Urothelium cell line (cell line): Measurements from ENCODE around the gene DGCR8.

ENCODE experiments used
- DNase-seq: peaks from one replicate; pipeline ENCODE4 v3.0.0; 2011; ENCODE audit warnings: low spot score, mixed read lengths
- FAIRE-seq: peaks from 2 replicates; lab custom pipeline; 2011; peaks lifted over from hg19 to GRCh38; lab: Jason Lieb, UNC

The DGCR8 gene

GRCh38 chr22:20079745-20080444 is at the start of gene DGCR8:
Gene DGCR8, plus strand, starts transcription at chr22:20080241. Its CDS starts 5,723 bp downstream, at chr22:20085964.
- FAIRE-seq (peak; percentile 94), DNase-seq (peak; percentile 100)

GRCh38 chr22:20031732-20032406 is 48.2 kb upstream of the DGCR8 start:
- no peak for DNase-seq
- FAIRE-seq = peak; percentile 69

GRCh38 chr22:20032407-20032991 is 47.5 kb upstream of the DGCR8 start:
- FAIRE-seq = no peak
- DNase-seq = no peak

- DNase-seq (no peak), FAIRE-seq (peak; percentile 83)
These were observed 46.9 kb upstream of the DGCR8 start for GRCh38 chr22:20033045-20033706.

DNA sequence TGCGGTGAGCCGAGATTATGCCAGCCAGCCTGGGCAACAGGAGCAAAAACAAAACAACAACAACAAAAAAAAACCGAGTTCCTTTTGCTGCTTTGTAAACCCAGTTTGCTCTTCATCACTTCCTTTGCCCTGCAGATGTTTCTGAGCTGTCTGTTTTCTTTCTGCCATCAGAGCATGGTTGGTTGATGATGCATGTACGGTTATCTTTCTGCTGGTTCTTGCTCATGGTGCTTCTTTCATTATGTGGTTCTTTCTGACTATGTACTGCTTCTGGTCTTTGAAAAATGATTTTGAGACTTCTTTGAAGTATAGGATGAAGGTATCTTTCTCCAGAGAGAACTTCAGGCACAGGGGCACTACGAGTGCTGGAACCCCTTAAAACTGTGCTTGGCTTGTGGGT is 45.9 kb upstream of the DGCR8 start:
- FAIRE-seq (no peak), DNase-seq (no peak)

DNA sequence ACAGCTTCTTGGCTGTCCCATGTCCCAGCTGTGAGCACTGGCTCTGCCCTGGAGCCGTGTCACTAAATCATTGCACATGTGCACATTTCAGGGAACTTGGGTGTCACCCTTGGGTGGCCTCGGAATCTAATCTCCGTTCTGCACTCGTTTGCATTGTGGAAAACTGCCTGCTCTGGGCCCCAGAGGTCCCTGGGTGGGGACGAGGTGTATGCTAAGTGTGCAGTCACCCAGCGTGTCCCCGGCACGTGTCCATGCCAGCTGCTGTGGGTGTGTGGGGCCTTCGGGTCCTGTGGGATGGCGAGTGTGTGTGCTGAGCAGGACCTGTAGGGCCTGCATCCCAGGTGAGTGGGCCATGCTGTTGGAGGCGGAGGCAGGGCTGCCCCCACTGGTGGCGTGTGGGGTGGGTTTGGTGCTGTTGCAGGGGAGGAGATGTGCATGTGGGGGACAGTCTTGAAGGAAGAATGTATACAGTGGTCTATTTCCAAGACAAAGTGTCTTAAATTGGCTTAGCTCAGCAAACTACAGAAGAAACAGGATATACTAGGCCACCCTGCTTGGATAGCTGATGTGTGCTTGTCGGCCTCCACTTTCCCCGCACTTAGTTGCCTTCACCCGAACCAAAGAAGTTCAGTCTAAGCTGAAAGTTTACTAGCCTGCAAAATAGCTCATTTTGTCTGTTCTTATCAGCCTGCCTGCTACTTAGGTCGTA is 44.5 kb upstream of the DGCR8 start:
- FAIRE-seq (peak; percentile 81), DNase-seq (no peak)

DNA sequence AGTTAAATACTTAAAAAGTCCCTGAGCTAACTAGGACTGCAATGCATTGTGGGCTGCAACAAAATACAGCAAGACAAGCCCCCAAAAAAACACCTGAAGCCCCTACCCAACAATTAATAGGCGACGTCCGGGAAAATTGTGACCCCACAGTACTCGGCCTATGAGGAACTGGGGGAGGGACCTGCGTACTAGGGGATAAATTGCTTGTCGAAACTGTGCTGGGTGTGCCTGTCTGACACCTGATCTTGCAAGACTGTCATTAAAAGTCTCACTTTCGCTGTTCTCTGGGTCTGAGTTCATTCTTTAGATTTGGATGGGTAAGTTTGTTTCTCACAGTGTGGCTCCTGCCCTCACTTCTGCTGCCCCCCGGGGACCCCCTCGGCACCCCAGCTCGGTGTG is 44.0 kb upstream of the DGCR8 start:
- DNase-seq = no peak
- FAIRE-seq = no peak

- no peak for DNase-seq
- no peak for FAIRE-seq
These were observed 43.3 kb upstream of the DGCR8 start for GRCh38 chr22:20036535-20037392.

GRCh38 chr22:20037419-20037818 is 42.6 kb upstream of the DGCR8 start:
- no peak for DNase-seq
- FAIRE-seq = no peak

- FAIRE-seq (no peak), DNase-seq (no peak)
These were observed 41.5 kb upstream of the DGCR8 start for GRCh38 chr22:20038574-20038973.

- DNase-seq = no peak
These were observed 40.2 kb upstream of the DGCR8 start for GRCh38 chr22:20039683-20040325.

DNA sequence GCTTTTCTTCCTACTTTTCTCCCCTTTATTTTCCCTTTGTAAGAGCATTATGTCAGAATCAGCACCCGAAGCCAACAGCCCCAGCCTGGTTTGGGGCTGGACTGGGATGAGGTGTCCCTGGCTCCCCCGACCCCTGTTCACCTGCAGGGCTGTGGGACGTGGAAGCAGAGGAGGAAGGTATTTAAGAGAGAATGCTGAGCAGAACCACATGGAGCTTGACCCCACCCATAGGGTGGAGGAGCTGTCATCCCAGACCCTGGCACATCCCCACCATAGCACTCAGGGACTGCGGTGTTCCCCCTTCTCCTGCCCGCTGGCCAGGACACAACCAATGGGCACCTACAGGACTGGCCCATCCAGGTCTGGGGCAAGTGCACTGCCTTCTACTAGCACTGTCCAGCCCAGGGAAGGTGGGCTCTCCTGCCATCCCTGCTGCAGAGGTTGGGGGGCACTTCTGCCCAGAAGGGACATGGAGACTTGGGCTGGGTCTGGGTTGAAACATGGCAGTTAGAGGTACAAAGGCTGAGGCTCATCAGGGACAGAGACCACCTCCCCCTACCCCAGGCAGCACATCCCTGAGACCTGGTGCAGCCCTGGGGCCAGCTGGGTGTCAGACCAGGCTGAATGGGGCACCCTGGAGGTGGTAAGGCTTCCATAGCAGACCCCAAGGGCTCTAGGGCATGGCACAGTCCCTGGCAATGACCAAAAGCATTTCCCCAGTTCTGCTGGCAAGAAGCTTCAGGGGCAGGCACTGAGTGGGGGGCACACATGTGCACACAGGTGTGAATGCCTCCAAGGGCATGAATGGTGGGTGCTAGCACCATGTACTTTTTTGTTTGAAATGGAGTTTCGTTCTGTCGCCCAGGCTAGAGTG is 39.5 kb upstream of the DGCR8 start:
- FAIRE-seq = no peak
- DNase-seq = no peak

More at GRCh38 chr22:20039683-20040325, 40.2 kb upstream of the DGCR8 start:
- peak; percentile 61 for FAIRE-seq

DNA sequence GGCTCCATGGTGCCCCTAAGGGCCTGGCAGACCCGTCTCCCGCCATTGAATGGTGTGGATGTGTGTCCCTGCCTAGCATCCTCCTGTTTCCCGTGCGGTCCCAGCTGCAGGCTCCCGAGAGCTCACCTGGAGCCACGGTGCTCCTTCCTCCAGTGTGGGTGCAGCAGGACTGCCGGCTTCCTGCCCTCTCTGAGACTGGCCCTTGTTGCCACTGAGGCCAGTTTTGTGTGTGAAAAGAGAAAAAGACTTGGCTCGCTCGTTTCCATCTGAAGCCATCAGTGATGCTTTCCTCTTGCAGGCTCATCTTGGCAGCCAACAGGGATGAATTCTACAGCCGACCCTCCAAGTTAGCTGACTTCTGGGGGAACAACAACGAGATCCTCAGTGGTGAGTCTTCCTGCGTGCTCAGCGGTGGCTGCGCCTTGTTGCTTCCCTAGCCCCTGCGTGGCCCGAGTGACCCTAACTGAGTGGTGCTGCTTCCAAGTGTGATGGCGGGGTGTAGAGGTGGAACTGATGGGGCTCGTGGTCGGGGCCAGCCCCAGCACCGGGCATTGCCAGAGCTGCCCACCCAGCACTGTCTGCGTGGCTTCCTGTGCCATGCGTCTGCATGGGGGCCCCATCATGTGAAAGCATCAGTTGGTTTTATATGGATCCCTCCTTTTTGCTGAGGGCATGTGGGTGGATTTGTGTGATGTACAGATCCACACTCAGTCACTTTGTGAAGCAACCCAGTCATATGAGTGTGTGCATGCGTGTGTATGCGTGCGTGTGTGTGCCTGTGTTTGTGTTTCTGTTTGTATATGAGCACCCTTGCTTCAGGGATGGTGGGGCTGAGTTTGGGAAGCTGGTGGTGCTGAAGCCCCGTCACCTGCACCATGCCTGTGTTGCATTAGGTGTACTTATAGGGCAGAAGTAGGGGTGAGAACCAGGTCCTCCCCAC is 36.7 kb upstream of the DGCR8 start:
- DNase-seq (peak; percentile 42), FAIRE-seq (peak; percentile 17)

- DNase-seq = no peak
- FAIRE-seq = peak; percentile 98
These were observed 36.1 kb upstream of the DGCR8 start for GRCh38 chr22:20043997-20044342.

GRCh38 chr22:20044495-20045151 is 35.4 kb upstream of the DGCR8 start:
- DNase-seq (no peak), FAIRE-seq (peak; percentile 40)

GRCh38 chr22:20046730-20047129 is 33.3 kb upstream of the DGCR8 start:
- FAIRE-seq (no peak), DNase-seq (no peak)

GRCh38 chr22:20051927-20052308 is 28.1 kb upstream of the DGCR8 start:
- no peak for DNase-seq
- no peak for FAIRE-seq
